Astrocyte (in vitro differentiated cells and primary cell): ENCODE data around the gene SULT1A3. TPM values are rescaled to one million over a fixed set of nuclear protein-coding genes. Genes with fewer than 3 reads are reported as not detected.

Experiments used
- DNase-seq: peaks from one replicate; pipeline ENCODE4 v3.0.0-alpha.2; 2010; ENCODE audit warnings: low read depth
- FAIRE-seq: peaks from 2 replicates; lab custom pipeline; 2011; peaks lifted over from hg19 to GRCh38; lab: Jason Lieb, UNC
- H2AFZ ChIP-seq: 2 replicates; pipeline ENCODE4 v1.6.0; 2012; ENCODE audit warnings: low read depth, low read length, inconsistent platforms
- H3K27ac ChIP-seq: 2 replicates; pipeline ENCODE4 v1.5.1; 2011; ENCODE audit warnings: low read depth, low read length, inconsistent platforms
- H3K27me3 ChIP-seq: 2 replicates; pipeline ENCODE4 v1.6.0; 2011; ENCODE audit warnings: low read length, inconsistent platforms; ENCODE audit not compliant: insufficient read depth
- H3K36me3 ChIP-seq: 2 replicates; pipeline ENCODE4 v1.5.1; 2011; ENCODE audit warnings: low read length, inconsistent platforms; ENCODE audit not compliant: insufficient read depth
- H3K4me1 ChIP-seq: 2 replicates; pipeline ENCODE4 v1.5.1; 2011; ENCODE audit warnings: low read length, inconsistent platforms; ENCODE audit not compliant: insufficient read depth
- H3K4me2 ChIP-seq: 2 replicates; pipeline ENCODE4 v1.6.0; 2012; ENCODE audit warnings: low read length, inconsistent platforms
- H3K4me3 ChIP-seq: 2 replicates; pipeline ENCODE4 v1.5.1; 2011; ENCODE audit warnings: low read depth, mild to moderate bottlenecking, low read length, inconsistent platforms; ENCODE audit not compliant: insufficient read depth
- H3K79me2 ChIP-seq: 2 replicates; pipeline ENCODE4 v1.6.0; 2012; ENCODE audit warnings: mild to moderate bottlenecking, low read length, inconsistent platforms; ENCODE audit not compliant: insufficient read depth
- H3K9ac ChIP-seq: 2 replicates; pipeline ENCODE4 v1.6.0; 2012; ENCODE audit warnings: mild to moderate bottlenecking, low read length, inconsistent platforms
- H3K9me3 ChIP-seq: 2 replicates; pipeline ENCODE4 v1.5.1; 2012; ENCODE audit warnings: low read depth, mild to moderate bottlenecking, low read length, inconsistent platforms; ENCODE audit not compliant: insufficient read depth
- H4K20me1 ChIP-seq: 2 replicates; pipeline ENCODE4 v1.6.0; 2012; ENCODE audit warnings: low read length, inconsistent platforms; ENCODE audit not compliant: insufficient read depth
- H3K27ac Mint-ChIP-seq: one replicate; pipeline ENCODE4 v1.8.0; 2021; ENCODE audit warnings: mild to moderate bottlenecking, mixed read lengths; ENCODE audit not compliant: unreplicated experiment
- H3K27me3 Mint-ChIP-seq: one replicate; pipeline ENCODE4 v1.8.0; 2021; ENCODE audit warnings: low read depth, mixed read lengths; ENCODE audit not compliant: unreplicated experiment
- H3K36me3 Mint-ChIP-seq: one replicate; pipeline ENCODE4 v1.8.0; 2021; ENCODE audit warnings: low read depth, mixed read lengths; ENCODE audit not compliant: unreplicated experiment
- H3K4me1 Mint-ChIP-seq: one replicate; pipeline ENCODE4 v1.8.0; 2021; ENCODE audit warnings: low read depth, mixed read lengths; ENCODE audit not compliant: unreplicated experiment
- H3K4me3 Mint-ChIP-seq: one replicate; pipeline ENCODE4 v1.8.0; 2021; ENCODE audit warnings: mild to moderate bottlenecking, moderate library complexity, mixed read lengths; ENCODE audit not compliant: unreplicated experiment
- H3K9me3 Mint-ChIP-seq: one replicate; pipeline ENCODE4 v1.8.0; 2021; ENCODE audit warnings: mild to moderate bottlenecking, mixed read lengths; ENCODE audit not compliant: unreplicated experiment
- EZH2 ChIP-seq: IDR thresholded peaks from 2 replicates; pipeline ENCODE4 v1.6.1; 2012; ENCODE audit warnings: mild to moderate bottlenecking, low read length, inconsistent platforms; ENCODE audit not compliant: insufficient read depth
- total RNA-seq: library from RNA; stranded (reverse); gene quantifications from 2 replicates; pipeline ENCODE4 v1.2.1, GENCODE V29; 2021
- TF ChIP-seq, protein P1 (sequence below): IDR thresholded peaks from 2 replicates; pipeline ENCODE4 v1.5.1; 2011; ENCODE audit warnings: low read depth, mild to moderate bottlenecking, inconsistent platforms, low read length, moderate library complexity; ENCODE audit not compliant: insufficient read depth

SULT1A3 gene
- total RNA-seq, 1 donor from 2014 or later = 8.6 TPM

DNA sequence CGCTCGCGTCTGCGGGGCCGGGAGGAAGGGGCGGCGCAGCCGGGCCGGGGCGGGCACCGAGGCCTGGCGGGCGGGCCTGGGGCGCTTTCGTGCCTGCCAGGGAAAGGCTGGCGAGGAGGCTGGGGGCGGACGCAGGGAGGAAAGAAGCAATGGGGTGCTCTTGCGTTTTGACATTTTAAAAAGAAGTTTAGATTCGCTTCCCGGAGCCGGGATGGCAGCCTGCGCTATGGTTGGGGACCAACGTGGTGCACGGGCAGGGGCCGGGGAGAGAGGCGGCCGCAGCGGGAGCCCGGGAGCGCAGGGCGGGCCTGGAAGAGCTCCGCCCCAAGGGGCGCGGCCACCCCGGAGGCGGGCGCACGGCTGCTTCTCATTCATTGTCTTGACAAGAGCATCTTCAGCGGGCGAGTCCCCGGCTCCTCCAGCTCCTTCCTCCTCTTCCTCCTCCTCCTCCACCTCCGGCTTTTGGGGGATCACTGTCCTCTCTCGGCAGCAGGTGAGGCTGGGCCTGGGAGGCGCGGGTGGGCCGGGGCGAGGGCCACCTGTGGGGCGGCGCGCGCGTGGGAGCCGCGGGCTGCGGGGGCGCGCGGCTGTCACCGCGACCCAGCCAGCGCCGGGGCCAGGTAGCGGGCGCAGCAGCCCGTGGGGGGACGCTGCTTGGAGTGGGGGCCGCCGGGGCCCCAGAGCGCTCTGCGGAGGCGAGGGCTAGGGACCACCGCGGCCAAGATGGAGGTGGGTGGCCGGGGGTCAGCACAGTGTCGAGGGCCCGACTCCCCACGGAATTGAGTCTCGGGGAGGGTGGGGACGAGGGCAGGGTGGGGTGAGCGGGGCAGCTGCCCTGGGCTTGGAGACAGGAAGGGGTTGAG, 15.6 kb upstream of the SULT1A3 start, which contains the start of gene CORO1A:
Gene CORO1A (plus strand): TSS at position 370 of the 863 bp plus-strand sequence. CDS start 1,608 bp downstream, outside the sequence.
- peak within 1 kb of the TSS; percentile 26 for H3K27ac ChIP-seq
- peak within 1 kb of the TSS; percentile 76 for H3K4me3 Mint-ChIP-seq
- H3K36me3 Mint-ChIP-seq = peaks cover 4% of the 10 kb centered on the region
- peaks cover 16% of the 10 kb centered on the region for H3K27me3 Mint-ChIP-seq
- DNase-seq = peak; percentile 47
- no peak for FAIRE-seq
- TF ChIP-seq EZH2 = no peak
- TF ChIP-seq, protein P1, sequence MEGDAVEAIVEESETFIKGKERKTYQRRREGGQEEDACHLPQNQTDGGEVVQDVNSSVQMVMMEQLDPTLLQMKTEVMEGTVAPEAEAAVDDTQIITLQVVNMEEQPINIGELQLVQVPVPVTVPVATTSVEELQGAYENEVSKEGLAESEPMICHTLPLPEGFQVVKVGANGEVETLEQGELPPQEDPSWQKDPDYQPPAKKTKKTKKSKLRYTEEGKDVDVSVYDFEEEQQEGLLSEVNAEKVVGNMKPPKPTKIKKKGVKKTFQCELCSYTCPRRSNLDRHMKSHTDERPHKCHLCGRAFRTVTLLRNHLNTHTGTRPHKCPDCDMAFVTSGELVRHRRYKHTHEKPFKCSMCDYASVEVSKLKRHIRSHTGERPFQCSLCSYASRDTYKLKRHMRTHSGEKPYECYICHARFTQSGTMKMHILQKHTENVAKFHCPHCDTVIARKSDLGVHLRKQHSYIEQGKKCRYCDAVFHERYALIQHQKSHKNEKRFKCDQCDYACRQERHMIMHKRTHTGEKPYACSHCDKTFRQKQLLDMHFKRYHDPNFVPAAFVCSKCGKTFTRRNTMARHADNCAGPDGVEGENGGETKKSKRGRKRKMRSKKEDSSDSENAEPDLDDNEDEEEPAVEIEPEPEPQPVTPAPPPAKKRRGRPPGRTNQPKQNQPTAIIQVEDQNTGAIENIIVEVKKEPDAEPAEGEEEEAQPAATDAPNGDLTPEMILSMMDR = no peak
- H3K27me3 ChIP-seq = no peaks in the 10 kb centered on the region
- H2AFZ ChIP-seq = peak within 1 kb of the TSS; percentile 94
- peak within 1 kb of the TSS; percentile 62 for H3K4me3 ChIP-seq
- no peaks in the 10 kb centered on the region for H3K4me1 Mint-ChIP-seq
- peak within 1 kb of the TSS; percentile 71 for H3K9ac ChIP-seq
- no peak within 1 kb of the TSS for H3K27ac Mint-ChIP-seq
- H3K36me3 ChIP-seq = no peaks in the 10 kb centered on the region
- H4K20me1 ChIP-seq = peaks cover 3% of the 10 kb centered on the region
- H3K9me3 ChIP-seq = no peaks in the 10 kb centered on the region
- peak within 1 kb of the TSS; percentile 93 for H3K4me2 ChIP-seq
- no peaks in the 10 kb centered on the region for H3K79me2 ChIP-seq
- H3K9me3 Mint-ChIP-seq = no peaks in the 10 kb centered on the region
- peaks cover 10% of the 10 kb centered on the region for H3K4me1 ChIP-seq

DNA sequence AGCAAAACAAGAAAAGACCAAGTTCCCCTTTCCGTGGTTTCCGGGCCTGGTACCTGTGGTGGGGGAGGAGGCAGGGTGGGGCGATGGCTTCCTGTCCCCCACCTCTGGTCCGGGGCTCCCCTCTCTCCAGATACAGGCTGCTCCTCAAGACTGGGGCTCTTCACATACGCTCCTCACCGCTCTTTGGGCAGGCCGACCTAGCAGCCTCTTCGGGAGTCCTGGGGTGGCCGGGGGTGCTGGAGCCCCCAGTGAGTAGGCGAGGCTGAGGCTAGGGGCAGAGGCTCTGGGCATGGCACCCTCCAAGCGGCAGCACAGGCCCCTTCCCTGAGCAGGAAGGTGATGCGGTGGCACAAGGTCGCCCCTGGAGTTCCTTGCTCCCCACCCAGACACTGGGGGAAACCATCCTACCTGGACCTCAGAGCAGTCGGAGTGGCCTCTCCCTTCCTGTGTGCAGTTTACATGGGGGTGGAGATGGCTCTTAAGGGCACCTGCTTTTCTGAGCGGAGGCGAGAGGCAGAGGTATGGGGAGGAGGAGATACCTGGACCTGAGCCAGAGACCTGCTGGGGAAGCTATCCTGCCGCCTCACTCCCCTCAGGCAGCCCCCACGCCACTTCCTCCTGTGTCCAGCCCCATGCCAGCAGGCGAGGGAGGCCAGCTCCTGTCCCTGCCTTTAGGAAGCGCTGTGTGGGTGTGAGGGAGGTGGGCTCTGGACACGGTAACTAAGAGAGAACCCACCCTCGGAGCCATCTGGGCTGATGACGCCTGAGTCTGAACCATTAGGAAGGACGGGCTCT, 14.8 kb upstream of the SULT1A3 start:
- Histone ChIP-seq H3K9me3 (no peaks in the 10 kb centered on the region), H2AFZ (peak overlapping the region; percentile 34), H3K79me2 (no peaks in the 10 kb centered on the region), H3K4me1 (peaks cover 10% of the 10 kb centered on the region), H4K20me1 (peaks cover 3% of the 10 kb centered on the region), H3K36me3 (no peaks in the 10 kb centered on the region), H3K27me3 (no peaks in the 10 kb centered on the region), H3K4me2 (peak overlapping the region; percentile 93), H3K4me3 (peak overlapping the region; percentile 62), H3K9ac (peak overlapping the region; percentile 38), H3K27ac (no peak overlapping the region)
- no peaks in the 10 kb centered on the region for H3K9me3 Mint-ChIP-seq
- H3K27ac Mint-ChIP-seq = no peak overlapping the region
- H3K4me3 Mint-ChIP-seq = peak overlapping the region; percentile 60
- H3K27me3 Mint-ChIP-seq = peaks cover 16% of the 10 kb centered on the region
- DNase-seq (no peak), FAIRE-seq (no peak)
- no peaks in the 10 kb centered on the region for H3K4me1 Mint-ChIP-seq
- H3K36me3 Mint-ChIP-seq = peaks cover 4% of the 10 kb centered on the region
- TF ChIP-seq EZH2 = no peak
- TF ChIP-seq, protein P1 = no peak
